ENCODE data around the gene OSBPL7.

OSBPL7 gene

DNA sequence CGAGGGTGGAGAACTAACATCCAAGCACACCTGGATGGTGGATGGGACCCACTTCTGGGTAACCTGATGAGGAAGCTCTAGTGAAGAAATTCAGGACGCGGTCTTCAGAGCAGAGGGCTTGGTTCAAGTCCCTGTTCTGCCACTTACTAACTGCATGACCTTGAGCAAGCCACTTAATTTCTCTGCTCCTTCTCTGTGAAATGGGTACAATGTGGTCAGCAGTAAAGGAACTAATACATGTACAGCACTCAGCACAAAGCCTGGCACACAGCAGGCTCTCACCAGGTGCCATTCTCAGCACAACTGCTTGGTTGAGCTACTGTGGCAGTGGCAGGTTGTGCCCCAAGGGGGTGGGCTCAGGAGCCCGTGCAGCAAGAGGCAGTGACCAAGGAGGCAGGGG, 1.9 kb upstream of the OSBPL7 start:
- no peak for DNase-seq (ENCODE audit: low spot score)

- no peak for DNase-seq (ENCODE audit: low spot score)
Observed at GRCh38 chr17:47822785-47823184, 1.2 kb upstream of the OSBPL7 start.

DNA sequence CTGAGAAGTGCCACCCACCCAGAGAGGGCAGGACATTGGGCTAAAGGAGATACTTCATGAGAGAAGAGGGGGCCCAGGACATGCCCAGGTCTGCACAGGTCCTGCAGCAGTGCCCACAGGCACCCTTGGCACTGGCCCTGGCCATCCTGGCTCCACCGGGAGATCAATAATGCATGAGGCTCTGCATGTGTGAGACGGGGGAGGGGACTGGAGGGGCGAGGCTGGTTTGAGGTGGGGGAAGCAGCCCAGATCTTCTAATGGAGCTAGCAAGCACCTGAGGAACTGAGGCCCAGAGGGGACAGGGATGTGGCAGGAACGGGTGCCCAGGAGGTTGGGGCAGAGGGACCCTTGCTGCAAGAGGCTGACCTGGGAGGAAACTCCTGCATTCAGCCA, 567 bp downstream of the OSBPL7 start:
- no peak for DNase-seq (ENCODE audit: low spot score)

- DNase-seq (ENCODE audit: low spot score), result no peak
Observed at GRCh38 chr17:47820033-47820789, 1.4 kb downstream of the OSBPL7 start.

DNA sequence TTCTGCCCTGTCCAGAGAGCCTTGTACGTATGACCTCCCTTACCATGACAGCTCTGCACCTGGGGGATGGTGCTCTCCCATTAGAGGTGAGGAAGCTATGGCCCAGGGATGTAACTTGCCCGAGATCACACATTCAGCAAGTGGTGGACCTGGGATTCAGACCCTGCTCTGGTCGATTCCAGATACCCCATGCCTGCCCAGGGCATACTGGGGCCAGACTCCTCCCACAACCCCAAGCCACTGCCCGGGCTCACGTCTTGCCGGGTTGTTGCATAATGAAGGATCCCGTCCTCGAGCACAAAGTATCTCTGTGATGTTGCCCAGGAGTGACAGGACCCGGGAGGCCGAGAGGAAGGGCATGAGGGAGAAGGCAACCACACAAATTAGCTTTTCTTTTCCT, 2.1 kb downstream of the OSBPL7 start:
- DNase-seq (ENCODE audit: low spot score), result no peak

- no peak for DNase-seq (ENCODE audit: low spot score)
Observed at GRCh38 chr17:47818002-47818695, 3.4 kb downstream of the OSBPL7 start.

DNA sequence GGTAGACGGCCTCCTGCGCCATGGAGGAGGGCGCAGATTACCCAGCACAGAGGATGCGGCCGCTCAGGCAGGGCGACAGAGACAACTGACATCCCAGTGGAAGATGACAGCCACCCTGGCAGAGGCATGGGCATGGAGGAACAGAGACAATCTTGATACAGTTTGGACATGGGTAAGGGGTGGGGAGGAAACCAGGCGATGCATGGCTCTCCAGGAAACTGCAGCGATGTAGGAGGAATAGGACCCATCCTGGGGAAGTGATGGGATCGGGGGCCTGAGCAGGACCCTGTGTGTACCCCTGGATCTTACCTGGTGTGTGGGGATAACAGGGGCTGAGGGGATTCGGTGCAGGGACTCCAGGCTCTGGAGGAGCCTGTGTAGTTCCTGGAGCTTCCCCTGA, 4.6 kb downstream of the OSBPL7 start:
- no peak for DNase-seq (ENCODE audit: low spot score)

- DNase-seq (ENCODE audit: low spot score), result no peak
Observed at GRCh38 chr17:47816111-47816735, 5.4 kb downstream of the OSBPL7 start.

DNA sequence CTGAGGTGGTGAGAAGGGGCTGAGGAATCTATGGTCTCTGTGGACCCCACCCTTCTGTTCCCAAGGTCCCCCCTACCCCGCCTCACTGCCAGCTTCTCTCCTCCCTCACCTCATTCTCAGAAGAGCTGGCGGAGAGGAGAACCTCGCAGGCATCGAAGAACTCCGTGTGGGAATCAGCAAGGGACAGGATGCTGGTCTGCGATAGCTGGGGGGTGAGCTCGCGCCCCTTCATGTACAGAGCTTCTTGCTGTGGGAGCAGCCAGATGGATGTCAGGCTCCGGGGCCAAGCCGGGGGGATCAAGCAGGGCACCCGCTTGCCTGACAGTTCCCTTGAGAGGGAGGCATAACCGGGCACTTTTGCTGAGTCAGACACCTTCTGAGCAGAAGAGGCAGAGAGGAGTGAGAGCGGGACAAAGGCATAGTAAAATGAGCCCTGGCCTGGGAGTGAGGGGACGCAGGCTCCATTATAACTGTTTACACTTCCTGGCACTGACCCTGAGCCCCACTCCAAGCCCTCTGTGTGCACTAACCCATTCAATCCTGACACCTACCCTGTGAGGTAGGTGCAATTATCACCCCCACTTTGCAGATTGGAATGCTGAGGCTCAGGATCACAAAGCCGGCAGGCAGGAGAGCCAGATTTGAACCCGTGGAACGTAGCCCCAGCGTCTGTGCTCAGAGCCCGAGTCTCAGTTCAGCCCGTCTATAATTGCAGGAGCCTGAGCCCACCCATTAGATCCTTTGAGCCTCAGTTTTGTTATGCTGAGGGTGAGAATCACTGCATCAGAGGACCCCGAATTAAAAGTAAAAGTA, 6.3 kb downstream of the OSBPL7 start:
- no peak for DNase-seq (ENCODE audit: low spot score)

DNA sequence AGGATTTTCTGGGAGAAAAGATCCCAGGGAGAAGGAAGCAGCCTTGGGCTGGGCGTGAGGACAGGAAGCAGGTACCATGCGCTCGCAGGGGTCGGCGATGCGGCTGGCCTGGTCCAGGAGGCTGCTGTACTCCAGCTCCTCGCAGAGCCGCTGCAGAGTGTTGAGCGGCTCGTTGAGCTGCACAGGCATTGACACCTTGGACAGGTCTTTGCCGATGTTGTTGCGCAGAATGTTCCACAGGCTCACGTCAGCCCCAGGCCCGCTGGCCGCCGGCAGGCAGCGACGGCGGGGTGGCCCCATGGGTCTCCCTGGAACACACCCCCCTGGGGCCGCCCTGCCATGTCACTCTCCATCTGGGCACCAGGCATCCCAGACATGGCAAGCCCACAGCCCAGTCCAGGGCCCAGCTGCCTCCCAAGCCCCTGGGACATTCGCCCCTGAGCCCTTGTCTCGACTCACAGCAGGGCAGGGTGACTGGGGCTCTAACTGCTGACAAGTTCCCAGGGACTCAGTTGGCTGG, 8.0 kb downstream of the OSBPL7 start:
- DNase-seq (ENCODE audit: low spot score), result no peak

DNA sequence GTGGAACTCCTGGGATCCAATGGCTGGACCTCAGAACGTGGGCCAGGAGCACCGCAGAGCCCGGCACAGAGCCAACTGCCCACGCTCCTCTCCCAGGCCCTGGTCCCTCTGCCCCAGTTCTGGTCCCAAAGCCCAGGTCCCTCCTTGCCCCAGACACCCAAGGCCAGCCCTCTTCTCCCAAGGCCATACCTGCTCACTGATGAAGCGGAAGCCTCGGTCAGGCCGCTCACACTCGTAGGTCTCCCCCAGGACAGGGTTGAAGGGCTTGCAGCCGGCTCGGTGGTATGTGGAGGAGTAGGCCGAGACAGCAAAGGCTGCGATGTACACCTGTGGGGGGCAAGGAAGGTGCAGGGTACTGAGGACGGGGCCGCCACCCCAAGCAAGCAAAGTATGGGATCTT, 8.5 kb downstream of the OSBPL7 start:
- no peak for DNase-seq (ENCODE audit: low spot score)

GRCh38 chr17:47812146-47812920, 9.3 kb downstream of the OSBPL7 start:
- DNase-seq (ENCODE audit: low spot score), result no peak

GRCh38 chr17:47811709-47812108, 9.9 kb downstream of the OSBPL7 start:
- DNase-seq (ENCODE audit: low spot score), result no peak

DNA sequence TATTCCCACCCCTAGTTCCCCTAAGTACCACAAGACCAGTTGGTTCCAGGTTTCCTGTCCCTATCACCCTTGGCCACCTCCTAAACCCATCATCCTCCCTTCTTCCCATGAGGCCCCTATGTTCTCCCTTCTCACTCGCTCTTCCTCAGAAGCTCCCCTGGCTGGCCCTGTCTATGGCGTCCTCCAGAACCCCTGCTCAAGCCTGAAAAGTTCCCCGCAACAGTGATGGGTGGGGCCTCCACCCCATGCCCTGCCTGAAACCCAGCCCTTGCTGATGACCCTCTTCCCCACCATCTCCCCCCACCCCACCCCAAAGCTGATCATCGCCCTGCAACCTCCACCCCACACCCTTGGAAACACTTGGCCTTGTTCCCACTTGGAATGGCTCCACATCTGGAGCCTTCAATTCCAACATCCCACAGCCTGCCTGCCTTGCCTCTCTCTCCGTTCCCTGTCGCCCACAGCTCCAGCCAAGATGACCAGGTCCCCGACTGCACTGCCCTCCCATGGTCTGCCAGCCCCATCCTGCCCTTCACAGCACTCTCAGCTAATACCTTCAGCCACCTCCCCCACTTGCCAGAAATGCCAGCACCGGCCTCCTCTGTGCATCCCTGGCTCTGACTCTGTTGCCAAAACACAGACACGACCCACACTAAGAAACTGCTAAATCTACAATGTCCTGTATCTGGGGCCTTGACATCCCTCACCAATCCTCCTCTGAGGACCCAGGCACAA, 10.5 kb downstream of the OSBPL7 start:
- no peak for DNase-seq (ENCODE audit: low spot score)

DNA sequence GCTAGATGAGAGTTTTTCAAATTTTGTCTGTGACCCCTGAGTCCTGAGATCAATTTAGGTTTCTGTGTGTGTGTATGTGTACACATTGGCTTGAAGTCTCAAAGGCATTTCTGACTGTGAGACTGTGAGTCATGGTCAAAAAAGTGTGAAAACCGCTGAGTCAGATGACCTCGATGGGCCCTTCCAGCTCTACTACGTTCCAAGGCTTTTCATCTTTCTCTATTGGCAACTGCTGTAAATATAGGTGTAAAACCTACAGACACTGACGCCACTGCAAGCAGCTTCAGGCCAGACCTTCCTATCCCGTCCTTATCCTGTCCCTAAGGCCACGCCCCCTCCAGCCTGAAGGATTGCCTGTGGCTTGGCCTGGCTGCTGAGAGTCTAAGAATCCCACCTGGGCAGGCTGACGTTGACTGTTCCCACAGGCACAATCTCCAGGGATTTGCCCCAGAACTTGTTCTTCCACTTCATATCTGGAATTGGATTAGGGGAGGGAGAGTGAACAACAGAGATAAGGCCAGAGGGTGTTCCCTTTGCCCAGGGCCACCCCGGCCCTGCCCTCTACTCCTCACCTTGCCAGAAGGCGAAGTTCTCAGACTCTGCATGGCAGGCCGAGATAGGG, 11.3 kb downstream of the OSBPL7 start:
- no peak for DNase-seq (ENCODE audit: low spot score)

DNA sequence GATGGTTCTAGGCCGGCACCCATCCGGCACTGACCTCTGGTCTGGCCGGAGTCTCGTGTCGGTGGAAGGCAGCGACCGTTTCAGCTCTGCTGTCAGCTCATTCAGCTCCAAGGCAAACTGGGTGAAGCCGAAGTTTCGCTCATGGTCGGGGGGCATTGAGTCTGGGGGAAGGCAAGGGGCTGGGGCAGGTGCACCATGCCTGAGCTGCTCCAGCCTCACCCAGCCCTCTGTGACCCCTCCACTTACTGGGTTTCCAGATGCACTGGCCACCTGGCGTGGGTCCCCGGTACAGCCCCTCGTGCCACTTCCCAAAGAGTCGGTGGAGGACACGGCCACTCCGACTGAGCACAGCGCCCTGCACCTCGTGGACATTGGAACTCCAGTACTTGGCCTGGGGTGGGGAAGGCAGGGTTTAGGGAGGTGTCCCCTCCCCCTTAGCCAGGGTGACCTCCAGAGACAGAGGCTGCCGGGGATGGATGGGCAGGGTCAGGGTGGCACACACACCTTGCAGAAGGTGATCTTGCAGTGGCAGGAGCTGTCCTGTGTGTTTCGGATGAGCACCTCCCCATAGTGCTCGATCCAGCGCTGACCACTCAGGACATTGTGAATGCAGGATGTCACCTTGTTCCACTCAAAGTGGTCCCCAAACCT, 12.6 kb downstream of the OSBPL7 start:
- no peak for DNase-seq (ENCODE audit: low spot score)

- no peak for DNase-seq (ENCODE audit: low spot score)
Observed at GRCh38 chr17:47808036-47808829, 13.4 kb downstream of the OSBPL7 start.

DNA sequence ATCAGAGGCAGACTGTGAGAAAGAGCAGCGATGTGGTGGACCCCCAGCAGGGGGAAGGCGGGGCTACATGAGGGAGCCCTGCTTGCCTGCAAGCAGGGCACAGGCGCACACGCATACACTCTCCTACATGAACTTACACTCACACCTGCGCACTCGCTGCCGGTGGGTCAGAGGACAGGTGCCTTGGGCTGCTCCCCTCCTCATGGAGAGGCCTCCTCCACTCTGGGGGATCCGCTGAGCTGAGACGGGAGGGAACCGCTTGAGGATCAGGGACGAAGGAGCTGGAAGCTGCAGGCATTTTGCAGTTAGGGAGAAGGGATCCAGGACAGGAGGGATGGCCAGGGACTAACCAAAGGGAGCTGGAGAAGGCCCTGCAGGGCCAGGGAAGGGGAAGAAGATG, 14.2 kb downstream of the OSBPL7 start:
- DNase-seq (ENCODE audit: low spot score), result no peak

DNA sequence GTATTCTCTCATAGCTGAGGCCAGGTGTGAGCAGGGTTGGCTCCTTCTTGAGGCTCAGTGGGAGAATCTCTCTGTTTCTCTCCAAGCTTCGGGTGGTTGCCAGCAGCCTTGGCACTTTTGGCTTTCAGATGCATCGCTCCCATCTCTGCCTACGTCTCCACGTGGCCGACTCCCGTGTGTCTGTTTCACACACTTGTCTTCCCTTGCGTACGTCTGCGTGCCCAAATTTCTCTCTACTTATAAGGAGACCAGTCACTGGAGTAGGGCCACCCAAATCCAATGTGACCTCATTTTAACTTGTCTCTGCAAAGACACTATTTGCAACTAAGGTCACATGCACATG, 14.7 kb downstream of the OSBPL7 start:
- DNase-seq (ENCODE audit: low spot score), result no peak

All from globus pallidus (tissue), 1 donor.